Measurements from ENCODE around the gene GABRB3.

DNA sequence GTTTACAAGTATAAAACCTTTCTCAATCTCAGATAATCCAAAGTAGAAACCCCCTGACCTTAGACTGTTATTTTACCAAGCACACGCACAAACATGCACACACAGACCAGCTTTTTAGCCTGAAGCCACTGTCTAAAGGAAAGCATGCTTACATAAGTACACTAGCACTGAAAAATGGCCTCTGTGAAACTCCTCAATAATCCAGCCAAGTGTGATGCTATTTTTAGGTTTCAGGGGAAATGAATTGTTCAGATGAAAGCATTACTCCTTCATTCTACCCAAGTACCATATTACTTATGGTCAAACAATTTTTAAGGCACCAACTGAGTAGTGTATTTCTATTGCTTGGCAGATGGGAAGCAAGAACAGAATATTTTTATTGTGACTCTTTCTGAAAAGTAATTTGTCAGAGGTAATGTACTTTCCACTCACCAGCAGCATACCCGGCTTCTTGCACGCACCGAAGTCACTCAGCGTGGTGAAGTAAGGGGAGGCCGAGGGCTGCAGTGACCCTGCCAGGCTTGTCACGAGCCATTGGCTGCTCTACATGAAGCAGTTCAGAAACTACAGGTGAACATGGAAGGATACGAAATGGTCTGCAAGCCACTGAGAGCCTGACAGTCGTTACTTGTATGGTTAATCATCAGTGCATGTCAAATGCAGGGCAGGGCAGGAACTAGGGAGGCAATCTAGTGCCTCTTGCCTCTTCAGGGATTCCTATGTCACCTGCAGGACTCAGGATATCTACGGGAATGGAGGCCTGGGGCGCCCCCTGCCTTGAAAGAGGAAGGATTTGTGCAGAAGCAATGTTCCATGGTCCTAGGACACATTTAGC, 106.7 kb downstream of the GABRB3 start:
- TF ChIP-seq POLR2AphosphoS5 (IDR thresholded peaks at IDR 0.05) (no peak), EP300 (conservative IDR thresholded peaks at IDR 0.05; ENCODE audit: poor library complexity, severe bottlenecking) (no peak), MXI1 (conservative IDR thresholded peaks at IDR 0.05; ENCODE audit: poor library complexity, severe bottlenecking) (no peak)
- TF ChIP-seq, protein P1, sequence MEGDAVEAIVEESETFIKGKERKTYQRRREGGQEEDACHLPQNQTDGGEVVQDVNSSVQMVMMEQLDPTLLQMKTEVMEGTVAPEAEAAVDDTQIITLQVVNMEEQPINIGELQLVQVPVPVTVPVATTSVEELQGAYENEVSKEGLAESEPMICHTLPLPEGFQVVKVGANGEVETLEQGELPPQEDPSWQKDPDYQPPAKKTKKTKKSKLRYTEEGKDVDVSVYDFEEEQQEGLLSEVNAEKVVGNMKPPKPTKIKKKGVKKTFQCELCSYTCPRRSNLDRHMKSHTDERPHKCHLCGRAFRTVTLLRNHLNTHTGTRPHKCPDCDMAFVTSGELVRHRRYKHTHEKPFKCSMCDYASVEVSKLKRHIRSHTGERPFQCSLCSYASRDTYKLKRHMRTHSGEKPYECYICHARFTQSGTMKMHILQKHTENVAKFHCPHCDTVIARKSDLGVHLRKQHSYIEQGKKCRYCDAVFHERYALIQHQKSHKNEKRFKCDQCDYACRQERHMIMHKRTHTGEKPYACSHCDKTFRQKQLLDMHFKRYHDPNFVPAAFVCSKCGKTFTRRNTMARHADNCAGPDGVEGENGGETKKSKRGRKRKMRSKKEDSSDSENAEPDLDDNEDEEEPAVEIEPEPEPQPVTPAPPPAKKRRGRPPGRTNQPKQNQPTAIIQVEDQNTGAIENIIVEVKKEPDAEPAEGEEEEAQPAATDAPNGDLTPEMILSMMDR (IDR thresholded peaks at IDR 0.05; ENCODE audit: poor library complexity, severe bottlenecking) = no peak
- TF ChIP-seq, protein P2, sequence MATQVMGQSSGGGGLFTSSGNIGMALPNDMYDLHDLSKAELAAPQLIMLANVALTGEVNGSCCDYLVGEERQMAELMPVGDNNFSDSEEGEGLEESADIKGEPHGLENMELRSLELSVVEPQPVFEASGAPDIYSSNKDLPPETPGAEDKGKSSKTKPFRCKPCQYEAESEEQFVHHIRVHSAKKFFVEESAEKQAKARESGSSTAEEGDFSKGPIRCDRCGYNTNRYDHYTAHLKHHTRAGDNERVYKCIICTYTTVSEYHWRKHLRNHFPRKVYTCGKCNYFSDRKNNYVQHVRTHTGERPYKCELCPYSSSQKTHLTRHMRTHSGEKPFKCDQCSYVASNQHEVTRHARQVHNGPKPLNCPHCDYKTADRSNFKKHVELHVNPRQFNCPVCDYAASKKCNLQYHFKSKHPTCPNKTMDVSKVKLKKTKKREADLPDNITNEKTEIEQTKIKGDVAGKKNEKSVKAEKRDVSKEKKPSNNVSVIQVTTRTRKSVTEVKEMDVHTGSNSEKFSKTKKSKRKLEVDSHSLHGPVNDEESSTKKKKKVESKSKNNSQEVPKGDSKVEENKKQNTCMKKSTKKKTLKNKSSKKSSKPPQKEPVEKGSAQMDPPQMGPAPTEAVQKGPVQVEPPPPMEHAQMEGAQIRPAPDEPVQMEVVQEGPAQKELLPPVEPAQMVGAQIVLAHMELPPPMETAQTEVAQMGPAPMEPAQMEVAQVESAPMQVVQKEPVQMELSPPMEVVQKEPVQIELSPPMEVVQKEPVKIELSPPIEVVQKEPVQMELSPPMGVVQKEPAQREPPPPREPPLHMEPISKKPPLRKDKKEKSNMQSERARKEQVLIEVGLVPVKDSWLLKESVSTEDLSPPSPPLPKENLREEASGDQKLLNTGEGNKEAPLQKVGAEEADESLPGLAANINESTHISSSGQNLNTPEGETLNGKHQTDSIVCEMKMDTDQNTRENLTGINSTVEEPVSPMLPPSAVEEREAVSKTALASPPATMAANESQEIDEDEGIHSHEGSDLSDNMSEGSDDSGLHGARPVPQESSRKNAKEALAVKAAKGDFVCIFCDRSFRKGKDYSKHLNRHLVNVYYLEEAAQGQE (IDR thresholded peaks at IDR 0.05; ENCODE audit: borderline replicate concordance) = no peak
